ENCODE results near the gene STK11IP. TPM values are rescaled to one million over a fixed set of nuclear protein-coding genes. Genes with fewer than 3 reads are reported as not detected.
A peak's percentile ranks its signal among the peaks of the same experiment; 100 is the strongest.

Gene STK11IP
- total RNA-seq, 4 donors from 2014 or later = 12.3 to 21.3 (median 14.4) TPM

DNA sequence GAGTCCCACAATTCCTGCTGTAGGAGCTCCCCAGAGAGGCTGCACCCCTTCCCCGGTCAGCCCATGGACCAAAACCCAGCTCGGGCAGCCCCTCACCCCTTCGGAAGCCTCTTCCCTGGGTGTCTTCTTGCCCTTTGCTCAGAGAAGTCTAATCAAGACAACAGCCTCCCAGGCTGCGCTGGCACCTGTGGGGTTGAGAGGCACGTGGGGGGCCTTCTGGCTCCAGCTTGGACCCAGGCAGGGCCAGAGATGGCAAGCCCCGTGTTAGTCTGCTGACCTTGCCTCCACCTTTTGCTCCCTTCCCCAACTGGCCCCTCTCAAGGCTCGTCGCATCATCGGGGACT lies 40.2 kb downstream of the STK11IP start:
- H3K4me3 ChIP-seq = no peak overlapping the region
- H3K9me3 ChIP-seq = no peaks in the 10 kb centered on the region
- no peak for DNase-seq
- intact Hi-C loops (cut with DNase I) = no loop called here
- WGBS, 2 donors = 81 to 100% methylated on average over 1 to 8 of the region's 9 CpGs
- no peaks in the 10 kb centered on the region for H3K27me3 ChIP-seq
- peaks cover 4 to 11% (median 6%) of the 10 kb centered on the region in 3 donors for H3K4me1 ChIP-seq
- H3K27ac ChIP-seq = no peak overlapping the region
- no peaks in the 10 kb centered on the region for H3K36me3 ChIP-seq
- TF ChIP-seq CTCF (IDR thresholded peaks at IDR 0.05) (no peak), POLR2A (IDR thresholded peaks at IDR 0.05) (no peak)

DNA sequence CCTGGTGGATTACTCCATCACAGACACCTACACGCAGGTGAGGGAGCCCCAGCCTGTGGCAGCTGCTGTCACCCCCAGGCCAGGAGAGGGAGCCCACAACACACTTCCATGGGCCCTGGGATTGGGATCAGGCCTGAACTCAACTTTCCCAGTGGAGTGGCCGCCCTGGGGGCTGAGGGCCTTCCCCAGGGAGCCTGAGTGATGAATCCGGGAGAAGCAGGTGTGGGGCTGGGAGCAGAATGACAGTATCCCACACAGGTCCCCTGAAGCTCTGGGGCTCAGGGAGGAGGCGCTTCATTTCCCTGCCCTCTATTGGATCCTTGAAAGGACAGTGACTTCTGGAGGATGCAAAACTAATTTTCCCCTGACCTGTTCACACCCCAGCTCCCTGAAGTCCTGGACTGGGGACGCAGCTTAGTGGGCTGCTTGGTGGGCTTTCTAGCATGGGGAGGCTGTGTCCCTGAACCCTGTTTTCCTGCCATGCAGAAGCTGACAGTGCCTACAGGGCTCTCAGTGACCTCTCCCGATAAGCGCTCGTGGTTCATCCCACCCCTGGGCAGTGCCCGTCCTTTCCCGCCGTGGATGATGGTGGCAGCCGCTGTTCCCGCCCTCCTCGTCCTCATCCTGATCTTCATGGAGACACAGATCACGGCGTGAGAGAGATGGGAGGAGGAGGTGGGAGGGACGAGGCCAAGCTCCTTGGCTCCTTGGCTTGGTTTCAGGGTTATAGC lies 40.7 kb downstream of the STK11IP start:
- DNase-seq = no peak

GRCh38 chr2:219638948-219639755 lies 41.5 kb downstream of the STK11IP start:
- WGBS, 2 donors = 61 to 74% methylated on average over 11 of the region's 24 CpGs
- TF ChIP-seq CTCF (IDR thresholded peaks at IDR 0.05) = no peak
- TF ChIP-seq POLR2A (IDR thresholded peaks at IDR 0.05) = no peak
- H3K4me3 ChIP-seq = no peak overlapping the region
- peaks cover 4 to 15% (median 7%) of the 10 kb centered on the region in 3 donors for H3K4me1 ChIP-seq
- DNase-seq = no peak
- no peaks in the 10 kb centered on the region for H3K36me3 ChIP-seq
- H3K27ac ChIP-seq = no peak overlapping the region
- intact Hi-C loops (cut with DNase I) = no loop called here
- H3K27me3 ChIP-seq = no peaks in the 10 kb centered on the region
- H3K9me3 ChIP-seq = no peaks in the 10 kb centered on the region

More for the DNA sequence above, 40.7 kb downstream of the STK11IP start:
- Histone ChIP-seq H3K9me3 (no peaks in the 10 kb centered on the region), H3K4me1 (peaks cover 4 to 15% (median 7%) of the 10 kb centered on the region in 3 donors), H3K27ac (no peak overlapping the region), H3K27me3 (no peaks in the 10 kb centered on the region), H3K36me3 (no peaks in the 10 kb centered on the region), H3K4me3 (no peak overlapping the region)
- WGBS, 2 donors = 70 to 83% methylated on average over 8 of the region's 17 CpGs
- intact Hi-C loops (cut with DNase I) = no loop called here
- TF ChIP-seq POLR2A (IDR thresholded peaks at IDR 0.05) = no peak
- TF ChIP-seq CTCF (IDR thresholded peaks at IDR 0.05) = peak in 1 of 6 experiments; percentile 28

GRCh38 chr2:219641390-219642068 lies 43.9 kb downstream of the STK11IP start:
- no peak overlapping the region for H3K4me3 ChIP-seq
- 72 to 91% methylated on average over 4 to 7 of the region's 7 CpGs for WGBS, 2 donors
- H3K9me3 ChIP-seq = no peaks in the 10 kb centered on the region
- H3K36me3 ChIP-seq = no peaks in the 10 kb centered on the region
- H3K27ac ChIP-seq = peak overlapping the region in 3 of 4 donors; percentile 42 to 61 (median 51)
- H3K4me1 ChIP-seq = peaks cover 4 to 33% (median 19%) of the 10 kb centered on the region in 3 donors
- TF ChIP-seq CTCF (IDR thresholded peaks at IDR 0.05) (no peak), POLR2A (IDR thresholded peaks at IDR 0.05) (no peak)
- no peaks in the 10 kb centered on the region for H3K27me3 ChIP-seq
- no peak for DNase-seq
- intact Hi-C loops (cut with DNase I) = loop anchor here (5.0 kb wide), 1 partner anchor 104 kb away; no protein-coding TSS in a partner anchor

All from esophagus squamous epithelium (tissue), 5 donors.